C4-2B (cell line): ENCODE results near the gene SCYL2.

Experiments
- CTCF ChIP-seq: fragments of 450-650 bp; conservative IDR thresholded peaks from 2 replicates; pipeline ENCODE4 v1.5.1; 2017; ENCODE audit warnings: mild to moderate bottlenecking
- ZFX ChIP-seq: fragments of 450-650 bp; IDR thresholded peaks from 2 replicates; pipeline ENCODE4 v1.6.1; 2017

GRCh38 chr12:100258127-100258526 lies 8.8 kb upstream of the SCYL2 start:
- TF ChIP-seq CTCF (no peak), ZFX (no peak)
